ENCODE data around the gene HNRNPH2.

HNRNPH2 gene
- 26.7 to 67.8 (median 46.1) reads per million in 3 donors for total RNA-seq

- H3K27me3 ChIP-seq (replicated peaks; ENCODE audit: control insufficient read depth, insufficient read depth, low read length, poor library complexity, severe bottlenecking), result no peaks in the 10 kb centered on the region
- no peaks in the 10 kb centered on the region for H3K9me3 ChIP-seq (ENCODE audit: control insufficient read depth, low read length)
- no peaks in the 10 kb centered on the region for H3K36me3 ChIP-seq (ENCODE audit: control insufficient read depth, insufficient read depth, low read length)
- peak within 1 kb of the TSS; percentile 95 for H3K27ac ChIP-seq (ENCODE audit: insufficient read depth, low read length, poor library complexity, severe bottlenecking)
- H3K4me3 ChIP-seq (ENCODE audit: insufficient read depth, low read depth, low read length, poor library complexity, severe bottlenecking), result peak within 1 kb of the TSS; percentile 74
- DNase-seq, result peak; percentile 82 to 88 (median 84)
- no peaks in the 10 kb centered on the region for H3K4me1 ChIP-seq (ENCODE audit: control insufficient read depth, insufficient read depth, low read length, poor library complexity, severe bottlenecking)
Measured at GRCh38 chrX:101407748-101408531, at the start of gene HNRNPH2, which contains the start of gene GLA. Gene HNRNPH2 (plus strand): TSS chrX:101408222. CDS start chrX:101411989, 3,767 bp downstream. Gene GLA (minus strand): TSS chrX:101407925. CDS start chrX:101407903, 22 bp downstream.

- no peak overlapping the region for H3K27ac ChIP-seq (ENCODE audit: insufficient read depth, low read length, poor library complexity, severe bottlenecking)
- H3K4me1 ChIP-seq (ENCODE audit: control insufficient read depth, insufficient read depth, low read length, poor library complexity, severe bottlenecking), result no peaks in the 10 kb centered on the region
- H3K9me3 ChIP-seq (ENCODE audit: control insufficient read depth, low read length), result no peaks in the 10 kb centered on the region
- no peaks in the 10 kb centered on the region for H3K36me3 ChIP-seq (ENCODE audit: control insufficient read depth, insufficient read depth, low read length)
- H3K4me3 ChIP-seq (ENCODE audit: insufficient read depth, low read depth, low read length, poor library complexity, severe bottlenecking), result no peak overlapping the region
- no peak for DNase-seq
- no peaks in the 10 kb centered on the region for H3K27me3 ChIP-seq (replicated peaks; ENCODE audit: control insufficient read depth, insufficient read depth, low read length, poor library complexity, severe bottlenecking)
Measured at GRCh38 chrX:101359966-101360365, 48.1 kb upstream of the HNRNPH2 start.

GRCh38 chrX:101360390-101360789 lies 47.6 kb upstream of the HNRNPH2 start:
- Histone ChIP-seq H3K4me3 (ENCODE audit: insufficient read depth, low read depth, low read length, poor library complexity, severe bottlenecking) (no peak overlapping the region), H3K36me3 (ENCODE audit: control insufficient read depth, insufficient read depth, low read length) (no peaks in the 10 kb centered on the region), H3K27ac (ENCODE audit: insufficient read depth, low read length, poor library complexity, severe bottlenecking) (no peak overlapping the region), H3K4me1 (ENCODE audit: control insufficient read depth, insufficient read depth, low read length, poor library complexity, severe bottlenecking) (no peaks in the 10 kb centered on the region), H3K9me3 (ENCODE audit: control insufficient read depth, low read length) (no peaks in the 10 kb centered on the region), H3K27me3 (replicated peaks; ENCODE audit: control insufficient read depth, insufficient read depth, low read length, poor library complexity, severe bottlenecking) (no peaks in the 10 kb centered on the region)
- no peak for DNase-seq

GRCh38 chrX:101362116-101362515 lies 45.9 kb upstream of the HNRNPH2 start:
- H3K36me3 ChIP-seq (ENCODE audit: control insufficient read depth, insufficient read depth, low read length), result no peaks in the 10 kb centered on the region
- H3K4me3 ChIP-seq (ENCODE audit: insufficient read depth, low read depth, low read length, poor library complexity, severe bottlenecking), result no peak overlapping the region
- no peaks in the 10 kb centered on the region for H3K27me3 ChIP-seq (replicated peaks; ENCODE audit: control insufficient read depth, insufficient read depth, low read length, poor library complexity, severe bottlenecking)
- no peak for DNase-seq
- no peaks in the 10 kb centered on the region for H3K9me3 ChIP-seq (ENCODE audit: control insufficient read depth, low read length)
- no peak overlapping the region for H3K27ac ChIP-seq (ENCODE audit: insufficient read depth, low read length, poor library complexity, severe bottlenecking)
- H3K4me1 ChIP-seq (ENCODE audit: control insufficient read depth, insufficient read depth, low read length, poor library complexity, severe bottlenecking), result no peaks in the 10 kb centered on the region

- Histone ChIP-seq H3K27ac (ENCODE audit: insufficient read depth, low read length, poor library complexity, severe bottlenecking) (no peak overlapping the region), H3K36me3 (ENCODE audit: control insufficient read depth, insufficient read depth, low read length) (no peaks in the 10 kb centered on the region), H3K4me3 (ENCODE audit: insufficient read depth, low read depth, low read length, poor library complexity, severe bottlenecking) (no peak overlapping the region), H3K4me1 (ENCODE audit: control insufficient read depth, insufficient read depth, low read length, poor library complexity, severe bottlenecking) (no peaks in the 10 kb centered on the region), H3K9me3 (ENCODE audit: control insufficient read depth, low read length) (no peaks in the 10 kb centered on the region), H3K27me3 (replicated peaks; ENCODE audit: control insufficient read depth, insufficient read depth, low read length, poor library complexity, severe bottlenecking) (no peaks in the 10 kb centered on the region)
- no peak for DNase-seq
Measured at GRCh38 chrX:101362757-101363156, 45.3 kb upstream of the HNRNPH2 start.

GRCh38 chrX:101365301-101365795 lies 42.7 kb upstream of the HNRNPH2 start:
- Histone ChIP-seq H3K4me3 (ENCODE audit: insufficient read depth, low read depth, low read length, poor library complexity, severe bottlenecking) (no peak overlapping the region), H3K36me3 (ENCODE audit: control insufficient read depth, insufficient read depth, low read length) (no peaks in the 10 kb centered on the region)

GRCh38 chrX:101368800-101369199 lies 39.2 kb upstream of the HNRNPH2 start:
- Histone ChIP-seq H3K9me3 (ENCODE audit: control insufficient read depth, low read length) (no peaks in the 10 kb centered on the region), H3K27me3 (replicated peaks; ENCODE audit: control insufficient read depth, insufficient read depth, low read length, poor library complexity, severe bottlenecking) (no peaks in the 10 kb centered on the region), H3K27ac (ENCODE audit: insufficient read depth, low read length, poor library complexity, severe bottlenecking) (no peak overlapping the region), H3K36me3 (ENCODE audit: control insufficient read depth, insufficient read depth, low read length) (no peaks in the 10 kb centered on the region), H3K4me1 (ENCODE audit: control insufficient read depth, insufficient read depth, low read length, poor library complexity, severe bottlenecking) (no peaks in the 10 kb centered on the region), H3K4me3 (ENCODE audit: insufficient read depth, low read depth, low read length, poor library complexity, severe bottlenecking) (no peak overlapping the region)
- DNase-seq, result no peak

More at GRCh38 chrX:101365301-101365795, 42.7 kb upstream of the HNRNPH2 start:
- Histone ChIP-seq H3K27me3 (replicated peaks; ENCODE audit: control insufficient read depth, insufficient read depth, low read length, poor library complexity, severe bottlenecking) (no peaks in the 10 kb centered on the region), H3K27ac (ENCODE audit: insufficient read depth, low read length, poor library complexity, severe bottlenecking) (no peak overlapping the region), H3K4me1 (ENCODE audit: control insufficient read depth, insufficient read depth, low read length, poor library complexity, severe bottlenecking) (no peaks in the 10 kb centered on the region), H3K9me3 (ENCODE audit: control insufficient read depth, low read length) (no peaks in the 10 kb centered on the region)
- DNase-seq, result no peak

GRCh38 chrX:101369687-101370086 lies 38.3 kb upstream of the HNRNPH2 start:
- Histone ChIP-seq H3K27ac (ENCODE audit: insufficient read depth, low read length, poor library complexity, severe bottlenecking) (no peak overlapping the region), H3K4me1 (ENCODE audit: control insufficient read depth, insufficient read depth, low read length, poor library complexity, severe bottlenecking) (no peaks in the 10 kb centered on the region), H3K4me3 (ENCODE audit: insufficient read depth, low read depth, low read length, poor library complexity, severe bottlenecking) (no peak overlapping the region), H3K36me3 (ENCODE audit: control insufficient read depth, insufficient read depth, low read length) (no peaks in the 10 kb centered on the region), H3K27me3 (replicated peaks; ENCODE audit: control insufficient read depth, insufficient read depth, low read length, poor library complexity, severe bottlenecking) (no peaks in the 10 kb centered on the region), H3K9me3 (ENCODE audit: control insufficient read depth, low read length) (no peaks in the 10 kb centered on the region)
- no peak for DNase-seq

GRCh38 chrX:101370888-101371504 lies 37.0 kb upstream of the HNRNPH2 start:
- Histone ChIP-seq H3K9me3 (ENCODE audit: control insufficient read depth, low read length) (no peaks in the 10 kb centered on the region), H3K27ac (ENCODE audit: insufficient read depth, low read length, poor library complexity, severe bottlenecking) (no peak overlapping the region), H3K36me3 (ENCODE audit: control insufficient read depth, insufficient read depth, low read length) (no peaks in the 10 kb centered on the region), H3K4me3 (ENCODE audit: insufficient read depth, low read depth, low read length, poor library complexity, severe bottlenecking) (no peak overlapping the region), H3K4me1 (ENCODE audit: control insufficient read depth, insufficient read depth, low read length, poor library complexity, severe bottlenecking) (no peaks in the 10 kb centered on the region), H3K27me3 (replicated peaks; ENCODE audit: control insufficient read depth, insufficient read depth, low read length, poor library complexity, severe bottlenecking) (no peaks in the 10 kb centered on the region)
- DNase-seq, result no peak

GRCh38 chrX:101377547-101377946 lies 30.5 kb upstream of the HNRNPH2 start:
- Histone ChIP-seq H3K4me3 (ENCODE audit: insufficient read depth, low read depth, low read length, poor library complexity, severe bottlenecking) (no peak overlapping the region), H3K27ac (ENCODE audit: insufficient read depth, low read length, poor library complexity, severe bottlenecking) (no peak overlapping the region), H3K36me3 (ENCODE audit: control insufficient read depth, insufficient read depth, low read length) (no peaks in the 10 kb centered on the region), H3K27me3 (replicated peaks; ENCODE audit: control insufficient read depth, insufficient read depth, low read length, poor library complexity, severe bottlenecking) (no peaks in the 10 kb centered on the region), H3K9me3 (ENCODE audit: control insufficient read depth, low read length) (no peaks in the 10 kb centered on the region), H3K4me1 (ENCODE audit: control insufficient read depth, insufficient read depth, low read length, poor library complexity, severe bottlenecking) (no peaks in the 10 kb centered on the region)
- no peak for DNase-seq

Data from effector memory CD4-positive, alpha-beta T cell (primary cell).